ENCODE data around the gene HSPA1A.
"Not testable (repeated sequence)": the region's sequence is repeated elsewhere in the genome, so short reads cannot be mapped to it uniquely, and the experiment has no call there.

Gene HSPA1A

GRCh38 chr6:31782126-31782855 is 33.1 kb upstream of the HSPA1A start:
- no peak for TF ChIP-seq CTCF (IDR thresholded peaks at IDR 0.05; ENCODE audit: borderline replicate concordance, insufficient read depth, low read depth, low read length)
- no peak overlapping the region for H3K4me3 ChIP-seq (ENCODE audit: low read depth, low read length)

- H3K4me3 ChIP-seq (ENCODE audit: low read depth, low read length), result no peak overlapping the region
Observed at GRCh38 chr6:31784098-31784925, 31.0 kb upstream of the HSPA1A start.

GRCh38 chr6:31785475-31785874 is 29.9 kb upstream of the HSPA1A start:
- TF ChIP-seq CTCF (IDR thresholded peaks at IDR 0.05; ENCODE audit: borderline replicate concordance, insufficient read depth, low read depth, low read length), result no peak
- no peak overlapping the region for H3K4me3 ChIP-seq (ENCODE audit: low read depth, low read length)

More at GRCh38 chr6:31784098-31784925, 31.0 kb upstream of the HSPA1A start:
- TF ChIP-seq CTCF (IDR thresholded peaks at IDR 0.05; ENCODE audit: borderline replicate concordance, insufficient read depth, low read depth, low read length), result no peak

GRCh38 chr6:31791324-31792089 is 23.8 kb upstream of the HSPA1A start:
- TF ChIP-seq CTCF (IDR thresholded peaks at IDR 0.05; ENCODE audit: borderline replicate concordance, insufficient read depth, low read depth, low read length), result peak; percentile 69
- H3K4me3 ChIP-seq (ENCODE audit: low read depth, low read length), result no peak overlapping the region

- no peak overlapping the region for H3K4me3 ChIP-seq (ENCODE audit: low read depth, low read length)
Observed at GRCh38 chr6:31792090-31792374, 23.3 kb upstream of the HSPA1A start.

GRCh38 chr6:31792761-31793171 is 22.6 kb upstream of the HSPA1A start:
- TF ChIP-seq CTCF (IDR thresholded peaks at IDR 0.05; ENCODE audit: borderline replicate concordance, insufficient read depth, low read depth, low read length), result no peak
- no peak overlapping the region for H3K4me3 ChIP-seq (ENCODE audit: low read depth, low read length)

More at GRCh38 chr6:31792090-31792374, 23.3 kb upstream of the HSPA1A start:
- no peak for TF ChIP-seq CTCF (IDR thresholded peaks at IDR 0.05; ENCODE audit: borderline replicate concordance, insufficient read depth, low read depth, low read length)

- H3K4me3 ChIP-seq (ENCODE audit: low read depth, low read length), result not testable (repeated sequence)
Observed at GRCh38 chr6:31793927-31794245, 21.5 kb upstream of the HSPA1A start.
